Mesothelial cell of epicardium (in vitro differentiated cells): Measurements from ENCODE around the gene ADARB2. TPM values are rescaled to one million over a fixed set of nuclear protein-coding genes. Genes with fewer than 3 reads are reported as not detected.

Experiments used
- DNase-seq, 2 experiments: peaks; one replicate each; pipeline ENCODE4 v3.0.0; 2021; ENCODE audit warnings: low spot score in 2 of 2; ENCODE audit not compliant: unreplicated experiment in 2 of 2
- H3K27ac Mint-ChIP-seq: 2 replicates; pipeline ENCODE4 v1.8.0; 2021; ENCODE audit warnings: mixed read lengths
- H3K27me3 Mint-ChIP-seq: 2 replicates; pipeline ENCODE4 v1.8.0; 2021; ENCODE audit warnings: low read depth, mixed read lengths
- H3K36me3 Mint-ChIP-seq: 2 replicates; pipeline ENCODE4 v1.8.0; 2021; ENCODE audit warnings: mixed read lengths
- H3K4me1 Mint-ChIP-seq: 2 replicates; pipeline ENCODE4 v1.8.0; 2021; ENCODE audit warnings: mixed read lengths
- H3K4me3 Mint-ChIP-seq: 2 replicates; pipeline ENCODE4 v1.8.0; 2021; ENCODE audit warnings: mild to moderate bottlenecking, moderate library complexity, mixed read lengths
- H3K9me3 Mint-ChIP-seq: 2 replicates; pipeline ENCODE4 v1.8.0; 2021; ENCODE audit warnings: mixed read lengths
- total RNA-seq: library from RNA; stranded (reverse); gene quantifications from 3 replicates; pipeline ENCODE4 v1.2.1, GENCODE V29; 2021
- TF ChIP-seq, protein P1 (sequence below): fragments of 200-600 bp; sonication (generic); IDR thresholded peaks from one replicate; pipeline ENCODE4 v1.5.0; 2021; ENCODE audit warnings: antibody characterized with exemption; ENCODE audit not compliant: unreplicated experiment

Gene ADARB2
- total RNA-seq, 1 donor from 2014 or later = 0.38 TPM

DNA sequence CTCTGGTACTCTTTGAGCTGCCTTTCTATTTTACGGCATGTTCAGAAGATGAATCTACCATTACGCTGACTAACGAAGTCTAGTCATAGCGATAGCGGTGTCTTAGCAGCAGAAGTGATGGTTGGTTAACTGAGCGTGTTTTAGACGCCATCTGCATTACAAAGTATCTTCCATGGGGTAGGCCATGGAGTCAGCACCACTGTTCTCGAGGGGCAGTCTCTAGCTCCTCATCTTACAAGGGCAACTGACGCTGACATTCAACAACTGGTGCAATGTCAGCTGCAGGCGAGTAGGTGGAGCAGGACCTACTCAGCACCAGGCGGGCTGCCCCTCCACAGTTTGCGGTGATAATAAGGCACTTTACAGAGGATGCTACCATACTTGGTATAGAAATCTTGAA lies 88.7 kb downstream of the ADARB2 start:
- Mint-ChIP-seq H3K4me1 (no peaks in the 10 kb centered on the region), H3K27ac (no peak overlapping the region), H3K27me3 (peaks cover 9% of the 10 kb centered on the region), H3K4me3 (no peak overlapping the region), H3K9me3 (no peaks in the 10 kb centered on the region), H3K36me3 (no peaks in the 10 kb centered on the region)
- DNase-seq = peak in 1 of 2 experiments; percentile 17
- TF ChIP-seq, protein P1, sequence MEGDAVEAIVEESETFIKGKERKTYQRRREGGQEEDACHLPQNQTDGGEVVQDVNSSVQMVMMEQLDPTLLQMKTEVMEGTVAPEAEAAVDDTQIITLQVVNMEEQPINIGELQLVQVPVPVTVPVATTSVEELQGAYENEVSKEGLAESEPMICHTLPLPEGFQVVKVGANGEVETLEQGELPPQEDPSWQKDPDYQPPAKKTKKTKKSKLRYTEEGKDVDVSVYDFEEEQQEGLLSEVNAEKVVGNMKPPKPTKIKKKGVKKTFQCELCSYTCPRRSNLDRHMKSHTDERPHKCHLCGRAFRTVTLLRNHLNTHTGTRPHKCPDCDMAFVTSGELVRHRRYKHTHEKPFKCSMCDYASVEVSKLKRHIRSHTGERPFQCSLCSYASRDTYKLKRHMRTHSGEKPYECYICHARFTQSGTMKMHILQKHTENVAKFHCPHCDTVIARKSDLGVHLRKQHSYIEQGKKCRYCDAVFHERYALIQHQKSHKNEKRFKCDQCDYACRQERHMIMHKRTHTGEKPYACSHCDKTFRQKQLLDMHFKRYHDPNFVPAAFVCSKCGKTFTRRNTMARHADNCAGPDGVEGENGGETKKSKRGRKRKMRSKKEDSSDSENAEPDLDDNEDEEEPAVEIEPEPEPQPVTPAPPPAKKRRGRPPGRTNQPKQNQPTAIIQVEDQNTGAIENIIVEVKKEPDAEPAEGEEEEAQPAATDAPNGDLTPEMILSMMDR = no peak

GRCh38 chr10:1646332-1646731 lies 91.0 kb downstream of the ADARB2 start:
- H3K27me3 Mint-ChIP-seq = peaks cover 3% of the 10 kb centered on the region
- H3K4me1 Mint-ChIP-seq = no peaks in the 10 kb centered on the region
- DNase-seq = no peak
- no peak overlapping the region for H3K4me3 Mint-ChIP-seq
- TF ChIP-seq, protein P1 = no peak
- H3K27ac Mint-ChIP-seq = no peak overlapping the region
- no peaks in the 10 kb centered on the region for H3K9me3 Mint-ChIP-seq
- H3K36me3 Mint-ChIP-seq = no peaks in the 10 kb centered on the region

DNA sequence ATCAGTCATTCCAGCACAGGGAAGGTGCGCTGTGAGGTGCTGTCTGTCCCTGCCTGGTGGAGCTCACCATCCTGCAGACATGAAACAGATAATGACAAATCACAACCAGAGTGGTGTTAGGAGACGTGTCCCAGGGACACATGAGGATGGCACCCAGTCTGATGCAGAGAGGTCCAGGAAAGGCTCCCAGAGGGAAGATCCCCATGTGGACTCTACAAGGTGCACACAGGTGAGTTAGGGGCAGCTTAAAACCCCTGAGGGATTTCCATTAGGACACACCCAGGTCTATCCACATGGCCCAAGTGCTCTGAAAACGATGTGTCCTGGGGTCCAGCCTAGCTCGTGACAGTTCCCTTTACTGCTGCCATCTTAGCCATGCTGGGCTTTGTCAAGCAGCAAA lies 91.4 kb downstream of the ADARB2 start:
- Mint-ChIP-seq H3K4me1 (no peaks in the 10 kb centered on the region), H3K9me3 (no peaks in the 10 kb centered on the region), H3K27me3 (peaks cover 3% of the 10 kb centered on the region), H3K27ac (no peak overlapping the region), H3K36me3 (no peaks in the 10 kb centered on the region), H3K4me3 (no peak overlapping the region)
- DNase-seq = no peak
- TF ChIP-seq, protein P1 = no peak

GRCh38 chr10:1644191-1644711 lies 93.1 kb downstream of the ADARB2 start:
- Mint-ChIP-seq H3K27me3 (peaks cover 5% of the 10 kb centered on the region), H3K9me3 (no peaks in the 10 kb centered on the region), H3K4me1 (no peaks in the 10 kb centered on the region), H3K36me3 (no peaks in the 10 kb centered on the region), H3K4me3 (no peak overlapping the region), H3K27ac (no peak overlapping the region)
- no peak for DNase-seq
- TF ChIP-seq, protein P1 = no peak

- no peak overlapping the region for H3K27ac Mint-ChIP-seq
These were observed 93.5 kb downstream of the ADARB2 start for GRCh38 chr10:1643908-1644179.

More at GRCh38 chr10:1643908-1644179, 93.5 kb downstream of the ADARB2 start:
- Mint-ChIP-seq H3K36me3 (no peaks in the 10 kb centered on the region), H3K4me3 (no peak overlapping the region), H3K9me3 (no peaks in the 10 kb centered on the region), H3K4me1 (no peaks in the 10 kb centered on the region), H3K27me3 (peaks cover 6% of the 10 kb centered on the region)
- DNase-seq = no peak
- TF ChIP-seq, protein P1 = no peak
